ENCODE results near the gene MED25. TPM values are rescaled to one million over a fixed set of nuclear protein-coding genes. Genes with fewer than 3 reads are reported as not detected.

The MED25 gene
- total and polyA plus RNA-seq, 2 of the 4 experiments (the other 2 are of a cell fraction), result 4.7 to 38.5 TPM

DNA sequence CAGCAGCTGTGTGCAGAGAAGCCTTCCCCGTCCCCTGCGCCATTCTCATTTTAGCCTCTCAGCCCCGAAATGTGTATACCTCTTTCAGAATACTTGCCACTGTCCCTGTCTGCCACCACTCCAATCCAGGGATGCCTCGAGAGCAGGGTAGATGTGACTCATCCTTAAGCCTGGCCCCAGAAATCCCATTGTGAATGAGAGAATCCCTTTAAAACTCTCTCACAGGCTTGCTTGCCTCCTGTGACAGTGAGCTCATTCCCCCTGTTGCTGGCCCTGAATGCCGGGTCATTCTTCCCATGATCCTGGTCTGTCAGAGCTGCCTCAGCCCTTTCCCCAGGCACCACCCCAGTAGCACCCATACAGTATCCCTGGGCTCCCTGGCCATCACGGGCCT lies 41.7 kb upstream of the MED25 start:
- Histone ChIP-seq H4K5ac (ENCODE audit: low read depth, low read length) (no peak overlapping the region), H3K27me3 (ENCODE audit: control insufficient read depth, insufficient read depth, low read length) (no peaks in the 10 kb centered on the region), H3K79me1 (ENCODE audit: low read depth in 1 of 2, low read length in 2 of 2) (peaks cover 43 to 78% of the 10 kb centered on the region in 2 experiments), H3K9ac (ENCODE audit: low read depth, low read length) (no peak overlapping the region), H3K4ac (ENCODE audit: low read depth, low read length) (no peak overlapping the region), H3K9me3 (ENCODE audit: control insufficient read depth, insufficient read depth, low read length) (no peaks in the 10 kb centered on the region), H2BK5ac (ENCODE audit: low read depth, low read length, poor library complexity, severe bottlenecking) (no peak overlapping the region), H3K4me1 (ENCODE audit: control insufficient read depth, insufficient read depth, low read length) (no peaks in the 10 kb centered on the region), H3K18ac (ENCODE audit: low read depth, low read length) (no peak overlapping the region), H3K27ac (ENCODE audit: insufficient read depth, low read length) (no peak overlapping the region), H3K4me3 (ENCODE audit: insufficient read depth, low read depth, low read length) (no peak overlapping the region), H3K9me1 (ENCODE audit: insufficient read depth, low read length) (peaks cover 16% of the 10 kb centered on the region; the same call in 1 of the 2 replicates), H2AFZ (replicated peaks; ENCODE audit: low read length, poor library complexity) (no peak overlapping the region), H2BK20ac (ENCODE audit: low read depth, low read length) (no peak overlapping the region), H2BK15ac (ENCODE audit: low read depth, low read length) (no peak overlapping the region), H2BK120ac (ENCODE audit: low read depth, low read length) (no peak overlapping the region), H3K14ac (replicated peaks; ENCODE audit: low read depth, low read length) (no peak overlapping the region), H3K4me2 (ENCODE audit: low read depth, low read length) (no peak overlapping the region), H4K8ac (ENCODE audit: low read depth in 2 of 2, low read length in 2 of 2) (no peak overlapping the region), H3K56ac (ENCODE audit: extremely low read depth, insufficient read depth, low read length) (no peak overlapping the region), H2AK5ac (ENCODE audit: low read depth, low read length) (no peak overlapping the region), H3K36me3 (ENCODE audit: control insufficient read depth, insufficient read depth, low read length) (peaks cover 23% of the 10 kb centered on the region), H2AK9ac (replicated peaks; ENCODE audit: low read depth, low read length, poor library complexity) (no peak overlapping the region), H4K20me1 (ENCODE audit: insufficient read depth, low read length) (peaks cover 55% of the 10 kb centered on the region), H4K91ac (ENCODE audit: insufficient read depth, low read depth, low read length) (no peak overlapping the region), H3K23ac (ENCODE audit: low read depth, low read length) (no peak overlapping the region)
- intact Hi-C loops (cut with micrococcal nuclease), result no loop called here
- BruUV-seq (replicated peaks), result no TSS peak
- whole genome bisulfite sequencing, 2 experiments (ENCODE audit: extremely low coverage in 2 of 2, insufficient read length in 1 of 2), result 100% methylated on average over 4 of the region's 6 CpGs; no CpG with 5 or more reads in 1 of the 2 experiments
- ATAC-seq (ENCODE audit: low read depth), result no peak
- ChIA-PET POLR2A (ENCODE audit: unreplicated experiment) (no interaction called here), CTCF (no interaction called here)
- no peak for TF ChIP-seq POLR2A (IDR thresholded peaks at IDR 0.05; ENCODE audit: low read depth, low read length)
- no peak for TF ChIP-seq NFE2L2 (IDR thresholded peaks at IDR 0.05; ENCODE audit: low read depth, low read length)
- no peak for TF ChIP-seq MAFK (IDR thresholded peaks at IDR 0.05; ENCODE audit: low read depth, low read length)
- no peak for TF ChIP-seq SMC3 (IDR thresholded peaks at IDR 0.05; ENCODE audit: low read depth, low read length)
- no peak for TF ChIP-seq MAZ (IDR thresholded peaks at IDR 0.05; ENCODE audit: borderline replicate concordance, low read depth, low read length)
- TF ChIP-seq MXI1 (IDR thresholded peaks at IDR 0.05; ENCODE audit: borderline replicate concordance, low read depth, low read length), result no peak
- TF ChIP-seq RCOR1 (IDR thresholded peaks at IDR 0.05; ENCODE audit: insufficient replicate concordance, low read length), result no peak
- TF ChIP-seq, protein P1, sequence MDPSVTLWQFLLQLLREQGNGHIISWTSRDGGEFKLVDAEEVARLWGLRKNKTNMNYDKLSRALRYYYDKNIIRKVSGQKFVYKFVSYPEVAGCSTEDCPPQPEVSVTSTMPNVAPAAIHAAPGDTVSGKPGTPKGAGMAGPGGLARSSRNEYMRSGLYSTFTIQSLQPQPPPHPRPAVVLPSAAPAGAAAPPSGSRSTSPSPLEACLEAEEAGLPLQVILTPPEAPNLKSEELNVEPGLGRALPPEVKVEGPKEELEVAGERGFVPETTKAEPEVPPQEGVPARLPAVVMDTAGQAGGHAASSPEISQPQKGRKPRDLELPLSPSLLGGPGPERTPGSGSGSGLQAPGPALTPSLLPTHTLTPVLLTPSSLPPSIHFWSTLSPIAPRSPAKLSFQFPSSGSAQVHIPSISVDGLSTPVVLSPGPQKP (IDR thresholded peaks at IDR 0.05; ENCODE audit: borderline replicate concordance, low read depth, low read length), result no peak
- no peak for TF ChIP-seq CEBPB (IDR thresholded peaks at IDR 0.05; ENCODE audit: low read depth, low read length)
- no peak for TF ChIP-seq CHD1 (IDR thresholded peaks at IDR 0.05; ENCODE audit: low read depth, low read length)
- TF ChIP-seq, protein P2, sequence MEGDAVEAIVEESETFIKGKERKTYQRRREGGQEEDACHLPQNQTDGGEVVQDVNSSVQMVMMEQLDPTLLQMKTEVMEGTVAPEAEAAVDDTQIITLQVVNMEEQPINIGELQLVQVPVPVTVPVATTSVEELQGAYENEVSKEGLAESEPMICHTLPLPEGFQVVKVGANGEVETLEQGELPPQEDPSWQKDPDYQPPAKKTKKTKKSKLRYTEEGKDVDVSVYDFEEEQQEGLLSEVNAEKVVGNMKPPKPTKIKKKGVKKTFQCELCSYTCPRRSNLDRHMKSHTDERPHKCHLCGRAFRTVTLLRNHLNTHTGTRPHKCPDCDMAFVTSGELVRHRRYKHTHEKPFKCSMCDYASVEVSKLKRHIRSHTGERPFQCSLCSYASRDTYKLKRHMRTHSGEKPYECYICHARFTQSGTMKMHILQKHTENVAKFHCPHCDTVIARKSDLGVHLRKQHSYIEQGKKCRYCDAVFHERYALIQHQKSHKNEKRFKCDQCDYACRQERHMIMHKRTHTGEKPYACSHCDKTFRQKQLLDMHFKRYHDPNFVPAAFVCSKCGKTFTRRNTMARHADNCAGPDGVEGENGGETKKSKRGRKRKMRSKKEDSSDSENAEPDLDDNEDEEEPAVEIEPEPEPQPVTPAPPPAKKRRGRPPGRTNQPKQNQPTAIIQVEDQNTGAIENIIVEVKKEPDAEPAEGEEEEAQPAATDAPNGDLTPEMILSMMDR (conservative IDR thresholded peaks at IDR 0.05; ENCODE audit: low read depth, low read length), result no peak
- no peak for TF ChIP-seq FOS (IDR thresholded peaks at IDR 0.05; ENCODE audit: low read depth, low read length)
- TF ChIP-seq RAD21 (IDR thresholded peaks at IDR 0.05; ENCODE audit: low read length), result no peak
- TF ChIP-seq, protein P3, sequence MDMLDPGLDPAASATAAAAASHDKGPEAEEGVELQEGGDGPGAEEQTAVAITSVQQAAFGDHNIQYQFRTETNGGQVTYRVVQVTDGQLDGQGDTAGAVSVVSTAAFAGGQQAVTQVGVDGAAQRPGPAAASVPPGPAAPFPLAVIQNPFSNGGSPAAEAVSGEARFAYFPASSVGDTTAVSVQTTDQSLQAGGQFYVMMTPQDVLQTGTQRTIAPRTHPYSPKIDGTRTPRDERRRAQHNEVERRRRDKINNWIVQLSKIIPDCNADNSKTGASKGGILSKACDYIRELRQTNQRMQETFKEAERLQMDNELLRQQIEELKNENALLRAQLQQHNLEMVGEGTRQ (IDR thresholded peaks at IDR 0.05; ENCODE audit: low read depth, low read length), result no peak
- no peak for TF ChIP-seq RFX5 (IDR thresholded peaks at IDR 0.05; ENCODE audit: low read depth, low read length)
- no peak for TF ChIP-seq BHLHE40 (IDR thresholded peaks at IDR 0.05; ENCODE audit: low read depth, low read length)
- in situ Hi-C loops (cut with MboI; ENCODE audit: low sequenced_read_pairs), result no loop called here
- dilution Hi-C loops (cut with HindIII; ENCODE audit: low sequenced_read_pairs, unreplicated experiment), result no loop called here
- no peak for DNase-seq

Data from IMR-90 (cell line).